Nephron (organoid): ENCODE data around the gene PPM1B.
"Not testable (repeated sequence)": the region's sequence is repeated elsewhere in the genome, so short reads cannot be mapped to it uniquely, and the experiment has no call there.

ENCODE experiments used
- H3K27ac Mint-ChIP-seq, 3 experiments: 2 replicates each; pipeline ENCODE4 v1.8.0; 2020; ENCODE audit warnings: mixed read lengths in 3 of 3, mild to moderate bottlenecking in 2 of 3, moderate library complexity in 1 of 3
- H3K27me3 Mint-ChIP-seq: 2 replicates; pipeline ENCODE4 v1.8.0; 2021; ENCODE audit warnings: low read depth, mild to moderate bottlenecking, moderate library complexity, mixed read lengths
- H3K36me3 Mint-ChIP-seq: 2 replicates; pipeline ENCODE4 v1.8.0; 2020; ENCODE audit warnings: low read depth, mixed read lengths
- H3K4me1 Mint-ChIP-seq: 2 replicates; pipeline ENCODE4 v1.8.0; 2020; ENCODE audit warnings: mixed read lengths
- H3K4me3 Mint-ChIP-seq, 3 experiments: 2 replicates each; pipeline ENCODE4 v1.8.0; 2020; ENCODE audit warnings: mild to moderate bottlenecking in 3 of 3, mixed read lengths in 3 of 3, moderate library complexity in 2 of 3
- H3K9me3 Mint-ChIP-seq: 2 replicates; pipeline ENCODE4 v1.8.0; 2020; ENCODE audit warnings: mixed read lengths
- TF ChIP-seq, protein P1 (sequence below), 3 experiments: fragments of 200-600 bp; sonication (generic); IDR thresholded peaks; one replicate each; pipeline ENCODE4 v1.5.0; 2021; ENCODE audit warnings: antibody characterized with exemption in 3 of 3; ENCODE audit not compliant: unreplicated experiment in 3 of 3

The PPM1B gene

GRCh38 chr2:44130441-44130840 is 38.2 kb upstream of the PPM1B start:
- Mint-ChIP-seq H3K4me1 (no peaks in the 10 kb centered on the region), H3K27me3 (no peaks in the 10 kb centered on the region), H3K9me3 (peaks cover 13% of the 10 kb centered on the region), H3K36me3 (no peaks in the 10 kb centered on the region), H3K27ac (no peak overlapping the region), H3K4me3 (no peak overlapping the region)
- TF ChIP-seq, protein P1, sequence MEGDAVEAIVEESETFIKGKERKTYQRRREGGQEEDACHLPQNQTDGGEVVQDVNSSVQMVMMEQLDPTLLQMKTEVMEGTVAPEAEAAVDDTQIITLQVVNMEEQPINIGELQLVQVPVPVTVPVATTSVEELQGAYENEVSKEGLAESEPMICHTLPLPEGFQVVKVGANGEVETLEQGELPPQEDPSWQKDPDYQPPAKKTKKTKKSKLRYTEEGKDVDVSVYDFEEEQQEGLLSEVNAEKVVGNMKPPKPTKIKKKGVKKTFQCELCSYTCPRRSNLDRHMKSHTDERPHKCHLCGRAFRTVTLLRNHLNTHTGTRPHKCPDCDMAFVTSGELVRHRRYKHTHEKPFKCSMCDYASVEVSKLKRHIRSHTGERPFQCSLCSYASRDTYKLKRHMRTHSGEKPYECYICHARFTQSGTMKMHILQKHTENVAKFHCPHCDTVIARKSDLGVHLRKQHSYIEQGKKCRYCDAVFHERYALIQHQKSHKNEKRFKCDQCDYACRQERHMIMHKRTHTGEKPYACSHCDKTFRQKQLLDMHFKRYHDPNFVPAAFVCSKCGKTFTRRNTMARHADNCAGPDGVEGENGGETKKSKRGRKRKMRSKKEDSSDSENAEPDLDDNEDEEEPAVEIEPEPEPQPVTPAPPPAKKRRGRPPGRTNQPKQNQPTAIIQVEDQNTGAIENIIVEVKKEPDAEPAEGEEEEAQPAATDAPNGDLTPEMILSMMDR (IDR thresholded peaks at IDR 0.05; ENCODE audit: unreplicated experiment in 3 of 3), result no peak

DNA sequence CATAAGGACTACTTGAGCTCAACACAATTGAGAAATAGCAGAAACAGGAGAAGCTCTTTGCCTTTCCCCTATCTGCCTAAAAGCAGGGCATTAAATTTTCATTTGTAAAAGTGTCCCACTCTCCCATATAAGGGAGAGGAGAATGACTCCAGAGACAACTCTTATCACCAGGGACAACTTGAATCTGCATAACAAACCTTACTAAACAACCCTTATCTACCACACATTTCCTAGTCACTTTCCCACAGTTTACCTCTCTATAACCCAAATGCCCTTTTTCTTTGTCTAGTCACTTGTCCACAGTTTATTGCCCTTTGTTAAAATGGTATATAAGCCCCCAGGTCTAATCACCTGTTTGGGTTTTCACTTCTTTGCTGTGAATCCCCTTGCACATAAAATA is 37.5 kb upstream of the PPM1B start:
- H3K27ac Mint-ChIP-seq, result no peak overlapping the region
- H3K36me3 Mint-ChIP-seq, result no peaks in the 10 kb centered on the region
- H3K9me3 Mint-ChIP-seq, result peaks cover 13% of the 10 kb centered on the region
- no peaks in the 10 kb centered on the region for H3K4me1 Mint-ChIP-seq
- no peak overlapping the region for H3K4me3 Mint-ChIP-seq
- no peaks in the 10 kb centered on the region for H3K27me3 Mint-ChIP-seq
- TF ChIP-seq, protein P1 (IDR thresholded peaks at IDR 0.05; ENCODE audit: unreplicated experiment in 3 of 3), result no peak

GRCh38 chr2:44133602-44134001 is 35.1 kb upstream of the PPM1B start:
- peaks cover 13% of the 10 kb centered on the region for H3K9me3 Mint-ChIP-seq
- H3K36me3 Mint-ChIP-seq, H3K4me1 Mint-ChIP-seq, H3K4me3 Mint-ChIP-seq, H3K27me3 Mint-ChIP-seq, H3K27ac Mint-ChIP-seq: not testable (repeated sequence)

GRCh38 chr2:44134848-44135247 is 33.8 kb upstream of the PPM1B start:
- TF ChIP-seq, protein P1 (IDR thresholded peaks at IDR 0.05; ENCODE audit: unreplicated experiment in 3 of 3), result no peak
- no peaks in the 10 kb centered on the region for H3K27me3 Mint-ChIP-seq
- no peaks in the 10 kb centered on the region for H3K4me1 Mint-ChIP-seq
- H3K4me3 Mint-ChIP-seq, result no peak overlapping the region
- no peak overlapping the region for H3K27ac Mint-ChIP-seq
- H3K36me3 Mint-ChIP-seq, result no peaks in the 10 kb centered on the region
- peaks cover 13% of the 10 kb centered on the region for H3K9me3 Mint-ChIP-seq

- TF ChIP-seq, protein P1 (IDR thresholded peaks at IDR 0.05; ENCODE audit: unreplicated experiment in 3 of 3), result no peak
- Mint-ChIP-seq H3K4me3 (no peak overlapping the region), H3K4me1 (no peaks in the 10 kb centered on the region), H3K27me3 (no peaks in the 10 kb centered on the region), H3K36me3 (no peaks in the 10 kb centered on the region), H3K9me3 (peaks cover 13% of the 10 kb centered on the region), H3K27ac (no peak overlapping the region)
Observed at GRCh38 chr2:44135296-44135695, 33.4 kb upstream of the PPM1B start.

- no peak overlapping the region for H3K27ac Mint-ChIP-seq
- no peaks in the 10 kb centered on the region for H3K27me3 Mint-ChIP-seq
- peaks cover 13% of the 10 kb centered on the region for H3K9me3 Mint-ChIP-seq
- H3K4me3 Mint-ChIP-seq, result no peak overlapping the region
- TF ChIP-seq, protein P1 (IDR thresholded peaks at IDR 0.05; ENCODE audit: unreplicated experiment in 3 of 3), result no peak
- no peaks in the 10 kb centered on the region for H3K4me1 Mint-ChIP-seq
- no peaks in the 10 kb centered on the region for H3K36me3 Mint-ChIP-seq
Observed at GRCh38 chr2:44135771-44136170, 32.9 kb upstream of the PPM1B start.
